ENCODE measurements around the gene FSD1. TPM values are rescaled to one million over a fixed set of nuclear protein-coding genes. Genes with fewer than 3 reads are reported as not detected.

FSD1 gene
- total RNA-seq, 4 donors from 2014 or later: 1.0 to 8.4 (median 1.4) TPM; not detected in 1

- no peak overlapping the region for H3K4me3 ChIP-seq
- H3K4me1 ChIP-seq: peaks cover 0 to 38% (median 32%) of the 10 kb centered on the region in 4 donors
- H3K27me3 ChIP-seq: no peaks in the 10 kb centered on the region
- no peaks in the 10 kb centered on the region for H3K9me3 ChIP-seq
- TF ChIP-seq CTCF (IDR thresholded peaks at IDR 0.05) (no peak), POLR2A (IDR thresholded peaks at IDR 0.05) (no peak)
- no peak overlapping the region for H3K27ac ChIP-seq
- DNase-seq: no peak
- peaks cover 0 to 59% (median 0%) of the 10 kb centered on the region in 3 donors for H3K36me3 ChIP-seq
Observed at GRCh38 chr19:4366666-4367335, 62.4 kb downstream of the FSD1 start.

GRCh38 chr19:4367336-4367723, 62.9 kb downstream of the FSD1 start:
- H3K4me3 ChIP-seq: no peak overlapping the region
- no peaks in the 10 kb centered on the region for H3K9me3 ChIP-seq
- no peaks in the 10 kb centered on the region for H3K27me3 ChIP-seq
- peaks cover 0 to 54% (median 0%) of the 10 kb centered on the region in 3 donors for H3K36me3 ChIP-seq
- peaks cover 0 to 40% (median 32%) of the 10 kb centered on the region in 4 donors for H3K4me1 ChIP-seq
- no peak for DNase-seq
- peak overlapping the region in 1 of 4 donors; percentile 94 for H3K27ac ChIP-seq
- TF ChIP-seq CTCF (IDR thresholded peaks at IDR 0.05) (no peak), POLR2A (IDR thresholded peaks at IDR 0.05) (no peak)

- no peaks in the 10 kb centered on the region for H3K9me3 ChIP-seq
- H3K27ac ChIP-seq: peak overlapping the region in 2 of 4 donors; percentile 81 to 94
- DNase-seq: no peak
- H3K4me3 ChIP-seq: no peak overlapping the region
- TF ChIP-seq CTCF (IDR thresholded peaks at IDR 0.05) (no peak), POLR2A (IDR thresholded peaks at IDR 0.05) (no peak)
- H3K4me1 ChIP-seq: peaks cover 0 to 40% (median 34%) of the 10 kb centered on the region in 4 donors
- no peaks in the 10 kb centered on the region for H3K27me3 ChIP-seq
- peaks cover 0 to 49% (median 0%) of the 10 kb centered on the region in 3 donors for H3K36me3 ChIP-seq
Observed at GRCh38 chr19:4367781-4368127, 63.4 kb downstream of the FSD1 start.

- H3K4me3 ChIP-seq: no peak overlapping the region
- TF ChIP-seq POLR2A (IDR thresholded peaks at IDR 0.05): no peak
- TF ChIP-seq CTCF (IDR thresholded peaks at IDR 0.05): no peak
- peaks cover 0 to 44% (median 0%) of the 10 kb centered on the region in 3 donors for H3K36me3 ChIP-seq
- H3K9me3 ChIP-seq: no peaks in the 10 kb centered on the region
- peaks cover 0 to 40% (median 37%) of the 10 kb centered on the region in 4 donors for H3K4me1 ChIP-seq
- peak overlapping the region; percentile 78 to 94 (median 85) for H3K27ac ChIP-seq
- DNase-seq: peak in 1 of 3 donors; percentile 29
- no peaks in the 10 kb centered on the region for H3K27me3 ChIP-seq
Observed at GRCh38 chr19:4368128-4368820, 63.9 kb downstream of the FSD1 start.

GRCh38 chr19:4369109-4369887, 64.9 kb downstream of the FSD1 start:
- H3K27me3 ChIP-seq: no peaks in the 10 kb centered on the region
- H3K9me3 ChIP-seq: no peaks in the 10 kb centered on the region
- peak; percentile 82 to 91 (median 88) for DNase-seq
- peak; percentile 13 to 52 for TF ChIP-seq POLR2A (IDR thresholded peaks at IDR 0.05)
- peak in 2 of 6 experiments; percentile 1 to 18 for TF ChIP-seq CTCF (IDR thresholded peaks at IDR 0.05)
- H3K4me3 ChIP-seq: peak overlapping the region; percentile 6 to 39 (median 38)
- peaks cover 0 to 34% (median 0%) of the 10 kb centered on the region in 3 donors for H3K36me3 ChIP-seq
- H3K4me1 ChIP-seq: peaks cover 3 to 51% (median 45%) of the 10 kb centered on the region in 4 donors
- peak overlapping the region; percentile 78 to 94 (median 85) for H3K27ac ChIP-seq

Data from Peyer's patch (tissue), 4 donors.